Suppressor macrophage (primary cell): ENCODE results near the gene FBXL7.
"Not testable (repeated sequence)": the region's sequence is repeated elsewhere in the genome, so short reads cannot be mapped to it uniquely, and the experiment has no call there.

ENCODE experiments used
- DNase-seq, 4 experiments: peaks; one replicate each; pipeline ENCODE4 v3.0.0-alpha.2; 2020 to 2022

Gene FBXL7

DNA sequence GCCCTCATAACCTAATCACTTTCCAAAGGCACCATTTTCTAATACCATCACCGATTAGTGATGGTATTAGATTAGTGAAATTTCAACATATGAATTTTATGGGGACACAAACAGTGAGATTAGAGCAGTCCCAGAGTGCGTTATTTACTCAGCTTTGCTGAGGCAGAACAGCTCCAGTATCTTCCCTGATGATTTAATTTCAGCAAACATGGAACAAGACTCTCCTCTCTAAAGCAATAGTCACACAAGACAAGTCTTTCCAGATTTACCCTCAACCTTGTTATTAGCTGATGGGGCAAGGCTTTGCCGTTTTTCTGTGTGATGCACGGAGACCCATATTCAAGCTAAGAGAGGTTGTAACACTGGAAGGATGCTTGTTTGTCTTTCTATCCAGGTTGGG lies 333.4 kb downstream of the FBXL7 start:
- DNase-seq: no peak

DNA sequence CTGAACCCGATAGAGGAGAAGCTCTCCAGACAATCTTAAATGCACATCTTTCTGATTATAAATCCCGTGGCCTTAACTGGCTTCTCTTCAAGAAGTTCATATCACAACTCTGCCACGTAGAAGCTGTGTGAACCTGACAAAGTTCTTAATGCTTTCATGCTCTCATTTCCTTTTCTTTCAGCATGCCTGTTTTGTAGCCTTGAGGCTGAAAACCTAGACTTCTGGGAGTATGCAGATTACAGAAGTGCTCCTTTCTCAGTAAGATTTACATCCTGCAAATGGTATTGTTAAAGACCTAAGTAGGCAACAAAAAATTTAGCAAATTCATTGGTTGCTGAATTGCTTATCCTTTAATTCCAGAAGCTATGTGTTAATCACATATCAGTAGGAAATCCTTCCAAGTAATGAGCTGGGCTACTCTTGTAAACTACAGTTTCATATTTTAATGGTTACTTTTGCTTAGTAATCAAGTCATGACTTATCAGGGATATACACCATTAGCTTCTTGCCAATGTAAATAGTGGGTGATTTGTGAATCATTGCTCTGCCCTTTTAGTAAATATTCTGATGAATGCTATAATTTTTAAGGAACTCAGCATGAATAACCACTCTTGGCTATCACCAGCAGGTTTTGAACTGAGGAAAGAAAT lies 334.7 kb downstream of the FBXL7 start:
- DNase-seq: no peak

DNA sequence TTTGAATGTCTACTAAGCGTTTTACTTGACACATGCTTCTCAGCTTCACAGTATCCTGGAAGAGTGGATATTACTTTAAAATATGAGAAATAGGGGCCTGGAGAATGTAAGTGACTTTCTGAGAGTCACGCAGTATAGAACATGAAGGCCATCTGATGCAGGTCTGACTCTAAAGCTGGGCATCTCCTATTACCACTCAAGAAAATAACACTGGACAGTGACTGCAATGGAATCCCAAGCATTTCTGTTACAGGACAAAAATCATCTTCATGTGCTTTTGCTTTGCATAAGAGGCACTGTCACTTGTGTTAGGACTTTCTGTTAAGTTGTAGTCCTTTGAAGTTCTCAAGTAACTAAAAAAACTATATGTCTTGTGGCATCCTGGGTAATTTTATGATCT lies 335.5 kb downstream of the FBXL7 start:
- DNase-seq: no peak

DNA sequence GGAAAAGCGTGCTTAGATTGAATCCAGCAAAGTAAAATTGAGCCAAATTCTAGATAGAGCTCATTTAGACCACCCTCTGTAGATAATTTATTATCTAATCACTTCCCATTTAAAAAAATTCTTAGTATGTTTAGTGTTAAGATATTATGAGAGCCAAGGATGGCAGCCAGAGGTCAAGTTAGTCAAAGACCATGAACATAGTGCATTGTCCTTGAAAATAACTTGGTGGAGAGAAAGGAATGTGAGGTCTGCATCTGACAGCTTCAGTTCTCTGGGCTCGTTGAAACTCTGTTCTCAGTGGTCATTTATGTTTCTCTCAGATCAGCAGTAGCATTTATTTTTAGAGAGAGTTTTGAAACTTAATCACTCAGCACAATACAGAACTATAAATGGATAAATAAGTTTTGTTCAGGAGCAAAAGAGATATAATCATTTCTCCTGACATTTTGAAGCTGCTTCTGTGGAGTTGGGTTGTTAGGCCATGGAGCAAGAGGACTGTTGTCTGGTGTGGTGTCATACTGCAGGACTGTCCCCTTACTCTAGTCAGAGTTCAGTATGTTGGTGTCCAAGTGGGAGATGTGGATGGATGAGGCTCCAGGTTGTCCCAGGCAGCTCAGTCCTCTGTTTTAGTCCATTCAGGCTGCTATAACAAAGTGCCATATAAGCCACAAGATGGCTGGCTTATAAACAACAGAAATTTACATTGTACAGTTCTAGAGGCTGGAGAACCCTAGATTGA lies 337.7 kb downstream of the FBXL7 start:
- no peak for DNase-seq

DNA sequence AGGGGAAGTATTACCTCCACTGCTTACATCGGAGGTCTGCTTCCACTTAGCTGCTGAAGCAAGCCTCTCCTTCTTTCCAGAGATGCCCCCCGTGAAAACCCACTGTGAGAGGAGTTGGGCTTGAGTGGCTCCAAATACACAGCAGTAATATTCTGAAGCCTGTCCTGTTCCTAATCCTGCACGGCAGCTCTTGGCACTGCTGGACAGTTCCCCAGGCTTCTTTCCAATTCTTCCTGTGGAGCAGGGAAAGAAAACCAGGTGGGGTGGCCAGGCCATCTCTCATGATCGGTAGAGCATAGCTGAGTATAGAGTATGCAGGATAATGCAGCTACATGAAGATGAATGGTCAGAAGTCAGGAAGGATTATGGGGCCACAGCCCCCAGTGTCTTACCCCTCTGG lies 344.3 kb downstream of the FBXL7 start:
- no peak for DNase-seq

DNA sequence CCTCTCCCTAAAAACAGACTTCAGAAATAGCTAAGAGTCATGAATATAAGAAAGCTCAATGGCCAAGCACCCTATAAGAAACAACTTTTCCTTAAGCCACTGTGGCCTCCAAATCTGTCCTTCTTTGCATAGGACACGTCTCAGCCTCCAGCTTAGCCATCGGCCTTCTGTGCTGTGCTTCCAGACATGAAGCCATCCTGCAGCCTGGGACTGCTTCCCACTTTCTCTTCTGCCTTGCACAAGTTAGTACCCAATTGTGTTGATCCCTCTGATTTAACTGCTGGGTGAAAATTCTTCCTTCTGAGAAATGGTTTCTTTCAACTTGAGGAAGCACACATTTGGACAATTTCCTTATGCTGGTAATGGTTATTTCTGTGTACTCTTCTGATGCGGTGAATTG lies 344.9 kb downstream of the FBXL7 start:
- DNase-seq: no peak

DNA sequence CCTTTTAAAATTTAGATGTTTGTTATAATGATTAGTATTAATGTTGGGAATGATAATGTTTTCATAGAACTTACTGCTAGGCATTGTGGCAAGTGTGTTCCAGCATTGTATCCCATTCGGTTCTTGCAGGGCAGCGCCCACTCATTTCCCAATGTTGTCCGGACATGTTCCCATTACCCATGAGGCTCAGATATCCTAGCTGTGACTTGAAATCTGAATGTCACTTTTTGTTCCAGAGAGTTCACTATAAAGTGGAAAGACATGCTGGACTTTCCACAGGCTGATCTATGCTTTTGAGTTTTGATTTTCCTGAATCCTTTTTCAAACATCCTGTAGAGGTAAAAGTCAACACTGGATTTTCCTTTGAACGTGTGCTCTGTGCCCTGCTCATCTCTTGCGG lies 350.6 kb downstream of the FBXL7 start:
- no peak for DNase-seq

DNA sequence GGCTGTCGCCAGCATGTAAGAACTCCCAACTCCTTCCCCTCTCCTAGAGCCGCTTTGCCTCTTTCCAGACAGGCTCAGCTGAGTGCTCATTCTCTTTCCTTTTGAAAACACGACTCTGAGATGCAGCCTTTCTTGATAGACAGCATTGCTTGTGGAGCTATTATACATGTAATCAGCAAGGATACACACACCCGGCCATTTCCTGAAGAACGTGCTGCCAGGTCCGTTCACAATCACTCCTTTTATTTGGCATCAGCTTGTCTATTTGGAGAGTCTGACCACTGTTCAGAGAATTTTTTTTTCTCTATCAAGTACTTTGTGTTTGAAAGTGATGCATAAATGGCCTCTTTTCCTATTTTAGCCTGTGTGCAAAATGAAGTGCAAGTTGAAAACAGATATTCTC lies 351.0 kb downstream of the FBXL7 start:
- DNase-seq: no peak

DNA sequence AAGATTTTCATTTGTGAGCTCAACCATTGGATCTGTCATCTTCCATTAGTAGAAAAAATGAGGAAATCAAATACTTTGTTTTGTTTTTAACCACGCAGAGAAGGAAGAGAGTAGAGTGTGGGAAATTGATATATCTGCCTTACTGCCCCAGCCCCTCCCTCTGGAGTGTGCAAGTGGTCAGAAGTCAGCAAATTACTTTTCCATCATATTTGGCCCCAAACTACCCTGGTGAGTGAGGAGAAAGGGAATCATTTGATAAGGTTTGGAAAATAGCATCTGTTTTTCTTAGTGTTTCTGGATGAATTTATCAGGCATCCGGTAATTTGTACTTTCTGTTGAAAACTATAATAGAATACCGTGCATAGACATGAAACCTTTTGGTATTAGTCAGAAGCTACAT lies 352.2 kb downstream of the FBXL7 start:
- no peak for DNase-seq

DNA sequence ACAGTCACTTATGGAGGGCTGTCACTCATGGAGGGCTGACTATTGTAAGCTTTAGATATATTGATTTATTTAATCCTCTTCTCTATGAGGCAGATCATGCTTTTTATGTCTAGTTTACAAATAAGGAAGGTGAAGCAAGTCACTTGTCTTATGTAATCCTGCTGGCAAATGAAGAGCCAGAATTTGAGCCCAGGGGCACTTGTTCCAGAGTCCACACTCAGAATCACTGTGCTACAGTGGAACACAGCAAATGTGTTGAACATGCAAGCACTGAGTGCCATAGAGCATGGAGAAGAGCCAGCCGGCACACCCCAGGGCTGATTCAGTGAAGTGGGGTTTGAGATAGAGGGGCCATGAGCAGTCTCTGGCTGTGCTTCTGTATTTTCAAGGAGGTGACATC lies 353.0 kb downstream of the FBXL7 start:
- no peak for DNase-seq

DNA sequence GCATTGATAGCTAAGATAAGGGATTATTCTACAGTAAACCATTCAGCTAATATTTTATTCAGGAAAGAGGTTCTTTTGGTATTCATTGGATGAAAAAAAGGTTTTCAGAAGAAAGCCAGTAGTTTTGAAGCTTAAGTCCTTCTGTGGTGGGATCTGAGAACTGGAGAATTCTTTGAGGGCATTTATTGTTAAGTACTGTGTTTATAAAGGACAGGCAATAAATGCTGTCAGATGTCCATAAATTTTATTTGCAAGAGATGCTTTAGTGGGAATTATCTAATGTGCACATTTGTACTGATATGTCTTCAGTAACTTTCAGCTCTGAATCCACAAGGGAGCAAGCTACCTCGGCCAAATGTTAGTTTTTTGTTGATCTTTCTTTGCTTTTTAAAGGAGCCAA lies 358.3 kb downstream of the FBXL7 start:
- no peak for DNase-seq

DNA sequence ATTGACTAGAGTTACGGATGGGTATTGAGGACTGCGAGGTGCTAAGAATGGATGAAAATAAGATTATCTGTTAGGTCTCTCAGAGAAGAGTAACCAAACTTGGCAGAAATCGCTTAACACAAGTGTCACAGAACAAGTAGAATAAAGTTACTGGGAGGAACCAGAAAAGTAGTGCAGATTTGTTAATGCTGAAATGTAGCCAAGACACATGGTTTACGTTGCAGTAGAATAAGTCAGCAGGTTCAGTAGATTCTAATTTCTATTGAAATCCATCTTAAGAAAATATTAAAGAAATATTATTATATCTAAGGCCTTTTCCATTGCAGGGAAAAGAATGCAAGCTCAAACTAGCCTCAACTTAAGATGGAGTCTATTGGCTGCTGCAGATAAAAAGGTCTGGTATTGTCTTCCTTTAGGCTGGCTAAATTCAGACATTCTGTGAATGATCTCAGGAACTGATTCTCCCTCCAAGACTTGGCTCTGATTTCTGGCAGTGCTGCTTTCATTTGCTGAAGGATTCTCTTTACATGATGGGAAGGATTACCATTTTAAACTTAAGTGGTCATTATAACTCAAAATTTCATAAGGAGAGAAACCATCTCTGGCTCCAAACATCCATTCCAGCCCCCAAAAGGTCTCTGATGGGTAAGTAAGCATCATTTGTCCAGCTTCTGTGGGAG lies 364.7 kb downstream of the FBXL7 start:
- no peak for DNase-seq

DNA sequence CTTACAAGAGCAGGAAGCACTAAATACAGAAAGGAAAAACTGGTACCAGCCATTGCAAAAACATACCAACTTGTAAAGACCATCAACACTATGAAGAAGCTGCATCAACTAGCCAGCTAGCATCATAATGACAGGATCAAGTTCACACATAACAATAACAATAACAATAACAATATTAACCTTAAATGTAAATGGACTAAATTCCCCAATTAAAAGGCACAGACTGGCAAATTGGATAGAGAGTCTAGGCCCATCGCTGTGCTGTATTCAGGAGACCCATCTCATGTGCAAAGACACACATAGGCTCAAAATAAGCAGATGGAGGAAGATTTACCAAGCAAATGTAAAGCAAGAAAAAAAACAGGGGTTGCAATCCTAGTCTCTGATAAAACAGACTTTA lies 372.3 kb downstream of the FBXL7 start:
- DNase-seq: not testable (repeated sequence)

DNA sequence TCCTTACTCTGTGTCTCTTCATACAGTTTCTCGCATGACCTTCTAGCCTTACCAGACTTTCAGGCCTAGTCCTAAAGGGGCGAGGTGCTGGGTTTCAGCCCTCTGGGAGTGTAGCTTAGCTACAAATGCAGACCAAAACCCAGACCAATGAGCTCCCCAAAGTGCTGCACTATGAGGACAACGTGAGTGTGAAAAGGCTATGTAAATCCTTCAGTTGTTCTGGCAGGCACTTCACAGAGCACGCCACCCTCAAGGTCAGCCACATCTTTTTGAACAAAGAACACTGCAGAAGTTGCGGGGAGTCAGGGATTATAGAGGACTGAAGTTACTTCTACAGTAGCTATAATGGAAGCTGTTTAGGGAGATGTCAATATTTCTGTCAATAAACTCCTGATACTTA lies 377.9 kb downstream of the FBXL7 start:
- no peak for DNase-seq

DNA sequence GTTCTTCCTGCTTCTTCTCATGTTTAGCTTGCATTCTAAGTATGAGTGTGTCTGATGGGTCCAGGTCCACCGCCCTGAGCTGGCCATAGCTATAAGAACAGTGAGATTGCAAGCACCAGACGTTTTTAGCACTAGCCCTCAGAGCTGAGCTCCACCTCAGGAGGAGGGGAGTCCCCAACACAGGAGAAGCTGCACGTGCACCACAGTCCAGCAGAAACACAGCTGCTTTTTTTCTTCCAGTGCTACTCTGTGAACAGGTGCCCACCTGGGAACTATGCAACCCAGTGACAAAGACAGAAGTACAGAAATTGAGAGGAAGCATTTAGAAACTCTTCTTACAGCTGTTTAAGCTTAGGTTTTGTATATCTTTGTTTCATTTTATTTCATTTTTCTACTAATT lies 380.2 kb downstream of the FBXL7 start:
- no peak for DNase-seq

DNA sequence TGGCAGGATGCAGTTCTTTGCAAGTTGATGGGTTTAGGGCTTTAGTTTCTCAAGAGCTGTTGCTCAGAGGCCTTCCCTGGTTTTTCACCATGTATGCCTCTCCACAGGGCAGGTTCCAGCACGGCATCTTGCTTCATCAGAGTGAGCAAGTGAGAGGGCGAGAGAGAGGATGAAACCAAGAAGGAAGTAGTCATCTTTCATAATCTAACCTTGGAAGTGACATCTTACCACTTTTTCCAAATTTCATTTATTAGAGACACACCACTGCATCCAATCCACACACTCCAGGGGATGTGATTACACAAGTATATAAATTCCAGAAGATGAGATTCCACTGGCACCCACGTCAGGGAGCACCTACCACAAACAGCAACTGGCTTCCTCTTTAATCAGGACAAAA lies 385.2 kb downstream of the FBXL7 start:
- DNase-seq: no peak

DNA sequence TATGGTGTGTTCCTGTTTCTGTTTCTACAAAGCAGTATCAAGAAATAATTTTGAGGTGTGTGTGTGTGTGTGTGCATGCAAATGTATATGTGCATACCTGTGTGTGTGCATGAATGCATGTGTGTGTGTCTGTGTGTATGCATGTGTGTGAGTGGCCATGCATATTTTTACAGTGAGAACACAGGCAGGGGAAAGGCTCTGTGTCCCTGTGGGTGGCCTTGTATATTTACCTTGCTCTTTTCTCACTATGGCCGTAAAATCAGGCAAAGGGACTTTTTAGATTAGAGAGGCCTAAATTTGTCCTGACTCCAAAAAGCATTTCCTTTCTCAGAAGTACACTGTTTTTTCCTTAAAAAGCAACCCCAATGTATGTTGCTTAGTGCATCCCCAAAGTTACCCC lies 386.2 kb downstream of the FBXL7 start:
- no peak for DNase-seq

DNA sequence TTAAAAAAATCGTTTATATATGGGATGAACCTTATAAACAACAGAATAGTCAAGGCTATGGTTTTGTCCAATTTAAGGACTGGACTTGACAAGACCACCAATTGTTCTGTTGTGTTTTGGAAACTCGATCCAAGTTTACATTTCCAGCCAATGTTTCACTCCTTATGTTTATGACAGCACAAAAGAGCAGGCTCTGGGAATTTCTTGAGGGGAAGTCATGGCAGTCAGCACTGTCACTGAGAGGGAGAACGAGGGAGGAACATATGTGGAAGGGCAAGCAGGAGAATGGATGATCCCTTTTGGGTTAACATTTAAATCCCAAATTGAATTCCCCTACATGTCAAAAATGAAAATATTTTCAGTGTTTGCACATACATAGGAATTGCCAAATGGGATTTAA lies 387.1 kb downstream of the FBXL7 start:
- DNase-seq: no peak

DNA sequence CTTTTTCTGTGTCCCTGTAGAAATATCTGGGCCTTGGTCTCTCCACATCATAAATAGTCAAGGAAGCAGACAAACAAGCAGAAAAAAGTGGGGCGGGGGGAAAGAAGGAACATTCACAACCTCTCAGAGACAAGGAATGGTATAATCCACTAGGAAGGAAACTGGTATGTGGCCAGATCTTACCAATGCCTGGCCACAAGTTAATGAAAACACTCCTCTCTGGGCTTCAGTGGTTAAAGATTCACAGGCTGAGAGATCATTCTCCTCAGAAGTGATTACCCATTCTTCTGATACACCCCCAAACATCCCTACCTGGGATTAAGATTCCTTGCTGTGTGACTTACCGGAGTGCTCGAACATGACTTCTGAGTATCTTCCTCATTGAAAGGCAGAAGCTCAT lies 389.0 kb downstream of the FBXL7 start:
- DNase-seq: no peak

DNA sequence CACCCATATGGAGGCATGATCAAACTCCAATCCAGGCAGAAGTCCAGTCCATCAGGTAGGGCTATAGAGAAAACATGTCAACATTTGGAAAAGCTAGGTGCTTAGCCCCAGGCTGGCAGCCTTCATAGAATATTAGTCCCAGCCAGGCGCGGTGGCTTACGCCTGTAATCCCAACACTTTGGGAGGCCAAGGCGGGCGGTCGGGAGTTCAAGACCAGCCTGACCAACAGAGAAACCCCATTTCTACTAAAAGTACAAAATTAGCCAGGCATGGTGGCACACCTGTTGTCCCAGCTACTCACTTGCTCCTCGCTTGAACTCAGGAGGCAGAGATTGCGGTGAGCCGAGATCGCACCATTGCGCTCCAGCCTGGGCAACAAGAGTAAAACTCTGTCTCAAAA lies 393.9 kb downstream of the FBXL7 start:
- no peak for DNase-seq

DNA sequence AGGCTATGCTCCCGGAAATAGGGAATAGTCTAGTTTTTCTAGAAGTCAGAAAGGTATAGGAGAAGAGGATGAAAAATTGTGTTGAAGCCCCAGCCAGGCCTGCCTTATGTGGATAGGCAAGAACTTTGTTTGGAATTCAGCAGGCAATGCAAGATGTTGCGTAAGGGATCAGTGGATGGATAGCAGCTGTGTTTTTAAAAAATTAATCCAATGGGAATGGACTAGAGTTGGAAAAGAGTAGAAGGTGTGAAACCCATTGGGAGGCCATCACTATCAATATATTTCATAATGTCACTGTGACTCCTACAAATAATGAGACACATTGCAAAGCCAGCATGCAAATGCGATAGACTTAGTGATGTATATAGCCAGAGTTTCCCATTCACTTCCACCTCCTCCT lies 397.7 kb downstream of the FBXL7 start:
- no peak for DNase-seq

DNA sequence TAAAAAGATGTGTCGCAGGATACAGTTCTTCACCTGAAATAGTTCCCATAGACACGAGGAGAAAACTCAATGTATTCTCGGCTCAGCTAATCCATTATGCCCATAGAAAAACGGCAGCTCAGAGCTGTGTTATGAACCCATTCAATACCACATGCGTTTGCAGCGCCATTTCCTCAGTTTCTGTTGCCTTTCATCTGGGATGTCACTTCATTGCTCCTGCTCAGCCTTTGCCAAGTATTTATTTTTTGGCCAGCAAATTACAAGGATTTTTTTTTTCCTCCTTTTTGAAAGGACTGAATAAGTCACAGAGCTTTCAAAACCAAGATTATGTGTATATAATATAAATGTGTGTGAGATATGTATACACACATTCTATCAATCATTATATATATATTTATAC lies 398.7 kb downstream of the FBXL7 start:
- no peak for DNase-seq

DNA sequence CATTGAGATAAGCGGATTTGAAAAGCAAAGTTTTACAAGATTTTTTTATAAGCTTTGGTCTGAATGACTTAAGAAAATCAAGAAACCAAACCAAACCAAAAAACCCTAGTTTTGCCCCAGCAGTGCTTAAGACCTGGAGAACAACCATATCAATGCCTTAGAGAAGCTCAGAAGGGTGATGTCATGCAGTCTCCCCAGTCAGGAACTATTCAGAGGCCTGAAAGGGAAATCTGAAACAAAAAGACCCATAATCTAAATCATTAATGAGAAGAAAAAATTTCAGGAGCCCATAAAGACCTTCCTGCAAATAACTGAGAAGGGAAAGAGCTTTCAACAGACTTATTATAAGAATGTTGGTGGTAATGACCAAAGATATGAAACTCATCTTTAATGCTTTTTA lies 399.5 kb downstream of the FBXL7 start:
- DNase-seq: no peak

DNA sequence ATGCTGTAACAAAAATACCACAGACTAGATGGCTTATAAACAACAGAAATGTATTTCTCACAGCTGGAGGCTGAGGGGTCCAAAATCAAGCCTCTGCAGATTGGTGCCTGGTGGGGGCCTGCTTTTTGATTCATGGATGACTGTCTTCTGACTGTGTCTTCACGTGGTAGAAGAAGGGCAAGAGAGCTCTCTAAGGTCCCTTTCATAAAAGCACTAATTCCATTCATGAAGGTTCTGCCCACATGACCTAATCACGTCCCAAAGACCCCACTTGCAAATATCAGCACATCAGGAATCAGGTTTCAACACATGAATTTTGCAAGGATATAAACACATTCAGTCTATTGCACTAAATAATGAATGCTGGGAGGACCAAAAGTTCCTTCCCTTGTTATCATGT lies 401.2 kb downstream of the FBXL7 start:
- no peak for DNase-seq
